ENCODE data around the gene SPAG8.

The SPAG8 gene

GRCh38 chr9:35829764-35830096, 17.7 kb upstream of the SPAG8 start:
- no peak for TF ChIP-seq GATA3 (IDR thresholded peaks at IDR 0.05; ENCODE audit: low read depth, low read length)
- no peak for TF ChIP-seq GATA2 (IDR thresholded peaks at IDR 0.05; ENCODE audit: low read depth, low read length)

GRCh38 chr9:35829084-35829763, 17.2 kb upstream of the SPAG8 start, which contains the start of gene TMEM8B:
Gene TMEM8B (plus strand): TSS chr9:35829228. CDS start chr9:35829448, 220 bp downstream.
- no peak for TF ChIP-seq GATA2 (IDR thresholded peaks at IDR 0.05; ENCODE audit: low read depth, low read length)
- TF ChIP-seq GATA3 (IDR thresholded peaks at IDR 0.05; ENCODE audit: low read depth, low read length), result no peak

GRCh38 chr9:35828716-35829083, 16.6 kb upstream of the SPAG8 start, which contains the start of gene FAM221B:
Gene FAM221B (minus strand): TSS chr9:35828732. CDS start chr9:35826161, 2,571 bp downstream.
- TF ChIP-seq GATA3 (IDR thresholded peaks at IDR 0.05; ENCODE audit: low read depth, low read length) (no peak), GATA2 (IDR thresholded peaks at IDR 0.05; ENCODE audit: low read depth, low read length) (no peak)

GRCh38 chr9:35827486-35827885, 15.4 kb upstream of the SPAG8 start:
- no peak for TF ChIP-seq GATA2 (IDR thresholded peaks at IDR 0.05; ENCODE audit: low read depth, low read length)

DNA sequence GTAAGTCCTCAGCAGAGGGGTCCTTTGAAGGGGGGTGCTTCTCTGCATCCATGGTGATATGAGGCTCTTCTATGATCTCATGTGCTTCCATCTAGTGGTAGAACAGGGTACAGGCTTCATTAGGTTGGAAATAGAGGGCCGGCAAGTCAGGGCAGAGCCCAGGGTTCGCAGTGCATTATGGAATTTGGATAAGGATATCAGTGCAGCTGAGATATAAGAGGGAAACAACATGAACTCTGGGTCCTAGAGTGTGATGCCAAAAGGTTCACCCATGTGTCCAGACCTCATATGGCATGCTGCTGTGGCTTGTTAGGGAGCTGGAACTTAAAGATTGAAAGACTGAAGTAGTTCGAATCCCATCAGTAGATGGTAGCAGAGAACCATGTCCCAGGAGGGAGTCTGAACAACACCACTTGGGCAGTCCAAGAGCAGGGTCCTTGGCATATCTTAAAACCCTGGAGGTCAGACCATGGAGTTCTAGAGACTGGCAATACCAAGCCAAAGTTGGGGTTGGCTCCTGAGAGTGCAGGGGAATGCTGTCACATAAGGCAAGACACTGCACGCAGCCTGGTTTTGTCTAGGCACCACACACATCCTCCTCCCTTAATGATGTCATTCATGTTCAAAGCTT, 14.1 kb upstream of the SPAG8 start:
- no peak for TF ChIP-seq GATA2 (IDR thresholded peaks at IDR 0.05; ENCODE audit: low read depth, low read length)
- TF ChIP-seq GATA3 (IDR thresholded peaks at IDR 0.05; ENCODE audit: low read depth, low read length), result no peak

DNA sequence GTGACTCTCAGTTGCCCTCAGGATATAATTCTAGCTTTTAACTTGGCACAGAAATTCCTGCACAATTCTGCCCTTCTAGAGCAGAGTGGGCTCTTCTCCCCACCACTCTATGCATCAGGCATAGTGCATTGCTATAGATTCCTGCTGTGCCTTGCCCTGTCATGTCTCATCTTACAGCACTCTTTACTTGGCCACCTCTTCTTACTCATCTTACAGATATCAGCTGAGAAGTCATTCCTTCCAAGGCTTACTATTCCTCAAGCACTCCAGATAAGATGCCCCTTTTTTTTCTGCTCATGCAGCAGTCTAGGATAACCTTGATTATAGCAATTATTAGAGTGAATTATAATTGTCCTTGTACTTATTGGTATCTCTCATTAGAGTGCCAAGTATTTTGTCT, 10.9 kb upstream of the SPAG8 start:
- TF ChIP-seq GATA2 (IDR thresholded peaks at IDR 0.05; ENCODE audit: low read depth, low read length), result no peak

- TF ChIP-seq GATA3 (IDR thresholded peaks at IDR 0.05; ENCODE audit: low read depth, low read length) (no peak), GATA2 (IDR thresholded peaks at IDR 0.05; ENCODE audit: low read depth, low read length) (no peak)
These were observed 8.0 kb upstream of the SPAG8 start for GRCh38 chr9:35820076-35820475.

DNA sequence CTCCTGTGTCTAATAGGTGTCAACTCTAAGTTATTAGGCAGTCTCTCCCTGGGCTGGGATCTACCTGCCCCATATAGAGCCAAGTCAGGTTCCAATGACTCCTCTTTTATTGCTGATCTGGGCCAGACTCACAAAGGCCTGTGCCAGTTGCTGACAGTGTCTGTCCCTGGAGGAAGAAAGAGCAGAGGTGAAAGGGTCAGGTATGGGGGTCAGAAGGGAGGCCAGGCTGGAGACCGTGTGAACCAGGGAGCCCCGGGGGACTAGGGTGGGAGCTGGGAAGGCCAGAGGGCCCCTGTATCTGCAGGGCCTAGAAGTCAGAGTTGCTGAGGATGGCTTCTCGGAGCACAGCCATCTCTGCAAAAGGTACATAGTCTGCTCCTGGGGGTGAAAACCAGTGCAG, 6.3 kb upstream of the SPAG8 start:
- TF ChIP-seq GATA2 (IDR thresholded peaks at IDR 0.05; ENCODE audit: low read depth, low read length), result no peak
- no peak for TF ChIP-seq GATA3 (IDR thresholded peaks at IDR 0.05; ENCODE audit: low read depth, low read length)

DNA sequence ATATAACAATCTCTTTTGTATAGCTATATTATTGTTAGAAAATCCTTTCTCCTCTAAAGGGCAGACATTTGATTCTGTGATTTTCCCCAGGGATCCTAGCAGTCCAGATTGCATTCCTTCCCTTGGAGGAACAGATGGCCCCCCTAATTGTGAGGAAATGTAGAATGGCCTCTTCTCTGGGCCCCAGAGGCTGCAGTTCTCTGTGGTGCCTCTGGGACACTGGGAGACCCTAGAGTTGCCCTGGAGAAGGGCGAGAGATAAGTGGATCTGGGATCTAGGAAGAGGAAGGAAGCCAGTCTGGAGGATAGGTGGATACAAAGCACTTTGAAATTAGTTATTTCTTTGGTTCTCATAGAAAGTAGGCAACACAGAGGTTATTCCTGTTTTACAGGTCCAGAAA, 4.6 kb upstream of the SPAG8 start:
- TF ChIP-seq GATA2 (IDR thresholded peaks at IDR 0.05; ENCODE audit: low read depth, low read length), result no peak

DNA sequence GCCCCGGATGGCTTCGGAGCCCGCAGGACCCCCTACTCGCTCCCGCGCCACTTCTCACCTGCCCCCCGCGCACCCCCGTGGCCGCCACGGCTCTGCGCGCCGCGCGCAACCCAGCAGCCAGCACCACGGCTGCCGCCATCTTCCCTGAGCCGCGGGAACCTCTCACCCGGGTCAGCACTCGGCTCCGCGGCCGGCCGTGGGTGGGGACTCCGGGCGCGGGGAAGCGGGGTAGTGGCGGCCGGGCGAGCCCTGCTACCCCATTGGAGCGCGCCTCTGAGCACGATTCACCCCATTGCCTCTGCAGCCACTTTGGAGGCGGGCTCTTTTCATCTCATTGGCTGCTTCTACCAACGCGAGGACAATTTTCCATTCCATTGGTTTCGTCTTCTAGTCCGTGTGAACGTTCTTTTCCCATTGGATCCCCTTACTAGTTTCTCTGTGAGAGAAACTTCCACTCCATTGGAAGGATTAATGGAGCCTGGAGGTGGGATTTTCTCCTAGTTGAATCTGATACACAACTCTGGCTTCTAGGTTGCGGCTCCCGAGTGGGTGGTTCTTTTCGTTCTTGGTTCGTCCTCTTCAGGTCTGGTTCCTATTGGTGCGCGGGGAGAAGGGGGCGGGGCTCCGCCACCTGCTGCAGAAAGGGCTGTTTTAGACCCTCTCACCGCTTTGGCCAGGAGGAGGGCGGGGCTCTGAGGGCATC, 2.9 kb upstream of the SPAG8 start, which contains the start of gene HINT2:
HINT2 (minus strand) TSS at position 202 of the 703 bp plus-strand sequence; CDS start at position 139, 63 bp downstream.
- TF ChIP-seq GATA2 (IDR thresholded peaks at IDR 0.05; ENCODE audit: low read depth, low read length) (no peak), GATA3 (IDR thresholded peaks at IDR 0.05; ENCODE audit: low read depth, low read length) (no peak)

- TF ChIP-seq GATA3 (IDR thresholded peaks at IDR 0.05; ENCODE audit: low read depth, low read length), result no peak
- TF ChIP-seq GATA2 (IDR thresholded peaks at IDR 0.05; ENCODE audit: low read depth, low read length), result no peak
These were observed 2.2 kb upstream of the SPAG8 start for GRCh38 chr9:35814106-35814840.

DNA sequence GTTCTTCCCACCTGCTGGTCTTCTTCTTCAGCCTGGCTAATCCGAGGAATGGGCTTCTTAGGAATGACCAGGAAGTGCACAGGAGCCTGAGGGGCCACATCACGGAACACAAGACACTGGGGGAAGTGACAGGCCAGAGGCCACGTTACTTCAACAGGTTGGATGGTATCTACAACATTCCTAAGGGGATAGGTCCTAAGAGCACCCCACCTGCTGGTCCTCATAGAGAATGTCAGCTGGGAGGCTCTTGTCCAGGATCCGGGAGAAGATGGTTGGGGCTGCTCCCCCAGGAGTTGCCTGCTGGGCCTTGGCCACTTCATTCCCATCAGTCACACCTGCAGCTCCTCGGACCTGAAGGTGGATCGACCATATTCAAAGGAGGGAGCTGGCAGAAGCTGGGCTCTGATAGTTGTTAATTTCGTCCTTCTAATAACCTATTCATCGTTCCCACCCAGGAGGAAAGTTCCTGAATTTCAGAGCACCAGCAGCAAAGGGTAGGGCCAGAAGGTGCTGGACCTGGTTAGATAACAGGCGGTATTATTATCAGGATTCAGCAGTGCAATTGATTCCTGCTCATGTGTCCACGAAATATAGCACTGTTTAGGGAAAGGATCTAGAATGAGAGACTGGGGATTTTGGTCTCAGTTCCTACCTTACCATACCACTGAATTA, 1.5 kb upstream of the SPAG8 start:
- TF ChIP-seq GATA2 (IDR thresholded peaks at IDR 0.05; ENCODE audit: low read depth, low read length) (no peak), GATA3 (IDR thresholded peaks at IDR 0.05; ENCODE audit: low read depth, low read length) (no peak)

- no peak for TF ChIP-seq GATA3 (IDR thresholded peaks at IDR 0.05; ENCODE audit: low read depth, low read length)
- TF ChIP-seq GATA2 (IDR thresholded peaks at IDR 0.05; ENCODE audit: low read depth, low read length), result no peak
These were observed 559 bp downstream of the SPAG8 start for GRCh38 chr9:35811381-35812024.
